Measurements from ENCODE around the gene TRAPPC6A. TPM values are rescaled to one million over a fixed set of nuclear protein-coding genes. Genes with fewer than 3 reads are reported as not detected.

The TRAPPC6A gene
- total and polyA plus RNA-seq, 2 of the 13 experiments (the other 11 are each of a cell fraction or from before 2014, with no cell fraction given) = 6.5 to 21.0 TPM

DNA sequence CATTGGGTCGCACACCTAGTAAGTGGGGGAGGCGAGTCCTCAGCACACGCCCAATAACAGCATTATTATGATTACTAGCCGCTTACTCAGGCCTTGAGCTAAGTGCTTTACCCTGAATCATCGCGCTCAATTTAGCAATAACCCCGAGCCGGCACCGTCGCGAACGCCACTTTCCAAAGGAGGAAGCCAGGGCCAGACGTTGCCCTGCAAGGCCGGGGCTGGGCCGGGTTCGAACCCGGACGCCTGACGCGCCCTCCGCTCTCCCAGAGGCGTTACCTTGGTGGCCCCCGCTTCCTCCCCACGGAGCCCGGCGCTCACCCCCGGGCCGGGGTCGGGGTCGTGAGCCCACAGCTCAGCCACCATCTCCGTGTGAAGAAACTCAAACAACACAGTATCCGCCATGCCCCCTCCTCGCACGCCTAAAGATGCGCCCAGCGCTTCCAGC lies at the start of gene TRAPPC6A (continued):
- TF ChIP-seq MAZ (IDR thresholded peaks at IDR 0.05; ENCODE audit: borderline replicate concordance, low read depth, low read length) = no peak
- peak; percentile 21; the same call in 1 of the 2 replicates for TF ChIP-seq MAZ (CRISPR knock-in tag; IDR thresholded peaks at IDR 0.05; ENCODE audit: low read depth)
- TF ChIP-seq KDM3A (CRISPR knock-in tag; IDR thresholded peaks at IDR 0.05; ENCODE audit: low read depth) = no peak
- TF ChIP-seq GTF2F1 (IDR thresholded peaks at IDR 0.05; ENCODE audit: low read length) = no peak
- no peak for TF ChIP-seq U2AF2 (IDR thresholded peaks at IDR 0.05; ENCODE audit: low read depth, low read length)
- no peak for TF ChIP-seq PRPF4 (IDR thresholded peaks at IDR 0.05; ENCODE audit: low read depth, low read length, poor library complexity, severe bottlenecking)
- no peak for TF ChIP-seq TP53 (CRISPR knock-in tag; conservative IDR thresholded peaks at IDR 0.05)
- TF ChIP-seq ZNF878 (CRISPR knock-in tag; IDR thresholded peaks at IDR 0.05) = no peak
- TF ChIP-seq, protein P1, sequence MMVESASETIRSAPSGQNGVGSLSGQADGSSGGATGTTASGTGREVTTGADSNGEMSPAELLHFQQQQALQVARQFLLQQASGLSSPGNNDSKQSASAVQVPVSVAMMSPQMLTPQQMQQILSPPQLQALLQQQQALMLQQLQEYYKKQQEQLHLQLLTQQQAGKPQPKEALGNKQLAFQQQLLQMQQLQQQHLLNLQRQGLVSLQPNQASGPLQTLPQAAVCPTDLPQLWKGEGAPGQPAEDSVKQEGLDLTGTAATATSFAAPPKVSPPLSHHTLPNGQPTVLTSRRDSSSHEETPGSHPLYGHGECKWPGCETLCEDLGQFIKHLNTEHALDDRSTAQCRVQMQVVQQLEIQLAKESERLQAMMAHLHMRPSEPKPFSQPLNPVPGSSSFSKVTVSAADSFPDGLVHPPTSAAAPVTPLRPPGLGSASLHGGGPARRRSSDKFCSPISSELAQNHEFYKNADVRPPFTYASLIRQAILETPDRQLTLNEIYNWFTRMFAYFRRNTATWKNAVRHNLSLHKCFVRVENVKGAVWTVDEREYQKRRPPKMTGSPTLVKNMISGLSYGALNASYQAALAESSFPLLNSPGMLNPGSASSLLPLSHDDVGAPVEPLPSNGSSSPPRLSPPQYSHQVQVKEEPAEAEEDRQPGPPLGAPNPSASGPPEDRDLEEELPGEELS (CRISPR knock-in tag; IDR thresholded peaks at IDR 0.05) = no peak
- TF ChIP-seq ZNF781 (CRISPR knock-in tag; IDR thresholded peaks at IDR 0.05; ENCODE audit: borderline replicate concordance, not compliant biosample characterization) = no peak
- TF ChIP-seq NR2F6 (IDR thresholded peaks at IDR 0.05) = no peak
- no peak for TF ChIP-seq NR2F6 (CRISPR knock-in tag; IDR thresholded peaks at IDR 0.05)
- no peak; the same call in 1 of the 2 replicates for TF ChIP-seq ZNF598 (CRISPR knock-in tag; IDR thresholded peaks at IDR 0.05; ENCODE audit: borderline replicate concordance)
- no peak for TF ChIP-seq TCF7 (IDR thresholded peaks at IDR 0.05; ENCODE audit: low read depth)
- no peak for TF ChIP-seq JUND (CRISPR knock-in tag; IDR thresholded peaks at IDR 0.05)
- TF ChIP-seq, protein P2, sequence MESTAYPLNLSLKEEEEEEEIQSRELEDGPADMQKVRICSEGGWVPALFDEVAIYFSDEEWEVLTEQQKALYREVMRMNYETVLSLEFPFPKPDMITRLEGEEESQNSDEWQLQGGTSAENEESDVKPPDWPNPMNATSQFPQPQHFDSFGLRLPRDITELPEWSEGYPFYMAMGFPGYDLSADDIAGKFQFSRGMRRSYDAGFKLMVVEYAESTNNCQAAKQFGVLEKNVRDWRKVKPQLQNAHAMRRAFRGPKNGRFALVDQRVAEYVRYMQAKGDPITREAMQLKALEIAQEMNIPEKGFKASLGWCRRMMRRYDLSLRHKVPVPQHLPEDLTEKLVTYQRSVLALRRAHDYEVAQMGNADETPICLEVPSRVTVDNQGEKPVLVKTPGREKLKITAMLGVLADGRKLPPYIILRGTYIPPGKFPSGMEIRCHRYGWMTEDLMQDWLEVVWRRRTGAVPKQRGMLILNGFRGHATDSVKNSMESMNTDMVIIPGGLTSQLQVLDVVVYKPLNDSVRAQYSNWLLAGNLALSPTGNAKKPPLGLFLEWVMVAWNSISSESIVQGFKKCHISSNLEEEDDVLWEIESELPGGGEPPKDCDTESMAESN (CRISPR knock-in tag; conservative IDR thresholded peaks at IDR 0.05) = 0 out of 2 replicates have a peak, but pooled peaks have one; percentile 7
- no peak for TF ChIP-seq ZNF557 (CRISPR knock-in tag; IDR thresholded peaks at IDR 0.05)
- no peak; the same call in 1 of the 2 replicates for TF ChIP-seq ZNF441 (CRISPR knock-in tag; IDR thresholded peaks at IDR 0.05; ENCODE audit: borderline replicate concordance)
- TF ChIP-seq, protein P3, sequence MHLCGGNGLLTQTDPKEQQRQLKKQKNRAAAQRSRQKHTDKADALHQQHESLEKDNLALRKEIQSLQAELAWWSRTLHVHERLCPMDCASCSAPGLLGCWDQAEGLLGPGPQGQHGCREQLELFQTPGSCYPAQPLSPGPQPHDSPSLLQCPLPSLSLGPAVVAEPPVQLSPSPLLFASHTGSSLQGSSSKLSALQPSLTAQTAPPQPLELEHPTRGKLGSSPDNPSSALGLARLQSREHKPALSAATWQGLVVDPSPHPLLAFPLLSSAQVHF (CRISPR knock-in tag; IDR thresholded peaks at IDR 0.05) = no peak
- TF ChIP-seq, protein P4, sequence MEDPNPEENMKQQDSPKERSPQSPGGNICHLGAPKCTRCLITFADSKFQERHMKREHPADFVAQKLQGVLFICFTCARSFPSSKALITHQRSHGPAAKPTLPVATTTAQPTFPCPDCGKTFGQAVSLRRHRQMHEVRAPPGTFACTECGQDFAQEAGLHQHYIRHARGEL (CRISPR knock-in tag; IDR thresholded peaks at IDR 0.05) = no peak
- no peak for TF ChIP-seq ZNF263 (CRISPR knock-in tag; IDR thresholded peaks at IDR 0.05)
- TF ChIP-seq RBM22 (optimal IDR thresholded peaks at IDR 0.05; ENCODE audit: low read length) = no peak
- TF ChIP-seq, protein P5, sequence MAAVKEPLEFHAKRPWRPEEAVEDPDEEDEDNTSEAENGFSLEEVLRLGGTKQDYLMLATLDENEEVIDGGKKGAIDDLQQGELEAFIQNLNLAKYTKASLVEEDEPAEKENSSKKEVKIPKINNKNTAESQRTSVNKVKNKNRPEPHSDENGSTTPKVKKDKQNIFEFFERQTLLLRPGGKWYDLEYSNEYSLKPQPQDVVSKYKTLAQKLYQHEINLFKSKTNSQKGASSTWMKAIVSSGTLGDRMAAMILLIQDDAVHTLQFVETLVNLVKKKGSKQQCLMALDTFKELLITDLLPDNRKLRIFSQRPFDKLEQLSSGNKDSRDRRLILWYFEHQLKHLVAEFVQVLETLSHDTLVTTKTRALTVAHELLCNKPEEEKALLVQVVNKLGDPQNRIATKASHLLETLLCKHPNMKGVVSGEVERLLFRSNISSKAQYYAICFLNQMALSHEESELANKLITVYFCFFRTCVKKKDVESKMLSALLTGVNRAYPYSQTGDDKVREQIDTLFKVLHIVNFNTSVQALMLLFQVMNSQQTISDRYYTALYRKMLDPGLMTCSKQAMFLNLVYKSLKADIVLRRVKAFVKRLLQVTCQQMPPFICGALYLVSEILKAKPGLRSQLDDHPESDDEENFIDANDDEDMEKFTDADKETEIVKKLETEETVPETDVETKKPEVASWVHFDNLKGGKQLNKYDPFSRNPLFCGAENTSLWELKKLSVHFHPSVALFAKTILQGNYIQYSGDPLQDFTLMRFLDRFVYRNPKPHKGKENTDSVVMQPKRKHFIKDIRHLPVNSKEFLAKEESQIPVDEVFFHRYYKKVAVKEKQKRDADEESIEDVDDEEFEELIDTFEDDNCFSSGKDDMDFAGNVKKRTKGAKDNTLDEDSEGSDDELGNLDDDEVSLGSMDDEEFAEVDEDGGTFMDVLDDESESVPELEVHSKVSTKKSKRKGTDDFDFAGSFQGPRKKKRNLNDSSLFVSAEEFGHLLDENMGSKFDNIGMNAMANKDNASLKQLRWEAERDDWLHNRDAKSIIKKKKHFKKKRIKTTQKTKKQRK (IDR thresholded peaks at IDR 0.05; ENCODE audit: low read length) = no peak
- TF ChIP-seq ZKSCAN8 (CRISPR knock-in tag; IDR thresholded peaks at IDR 0.05; ENCODE audit: borderline replicate concordance) = no peak; the same call in 1 of the 2 replicates
- TF ChIP-seq ZNF468 (CRISPR knock-in tag; IDR thresholded peaks at IDR 0.05) = no peak

Data from HepG2 (cell line).